Dermis blood vessel endothelial cell (primary cell): ENCODE results near the gene HLA-C. TPM values are rescaled to one million over a fixed set of nuclear protein-coding genes. Genes with fewer than 3 reads are reported as not detected.
"Not testable (repeated sequence)": the region's sequence is repeated elsewhere in the genome, so short reads cannot be mapped to it uniquely, and the experiment has no call there.

Experiments
- DNase-seq: peaks from one replicate; pipeline ENCODE4 v3.0.0; 2010
- total RNA-seq: library from RNA; depleted of rRNA; stranded (reverse); fragments of >200 nt; gene quantifications from 2 replicates; pipeline ENCODE4 v1.2.3, GENCODE V29; 2014

HLA-C gene
- 519 and 909 TPM in 2 replicates for total RNA-seq

- peak; percentile 97 for DNase-seq
Observed at GRCh38 chr6:31271641-31272357, at the start of gene HLA-C. HLA-C (minus strand) TSS chr6:31272092; CDS start chr6:31272071, 21 bp downstream.

GRCh38 chr6:31321005-31321707 lies 49.3 kb upstream of the HLA-C start:
- DNase-seq, result no peak

GRCh38 chr6:31317036-31317435 lies 45.1 kb upstream of the HLA-C start:
- DNase-seq, result no peak

- DNase-seq, result no peak
Observed at GRCh38 chr6:31309641-31310040, 37.7 kb upstream of the HLA-C start.

GRCh38 chr6:31308845-31309175 lies 36.9 kb upstream of the HLA-C start:
- DNase-seq, result no peak

GRCh38 chr6:31308050-31308844 lies 36.4 kb upstream of the HLA-C start:
- DNase-seq, result no peak

- no peak for DNase-seq
Observed at GRCh38 chr6:31307669-31308049, 35.8 kb upstream of the HLA-C start.

GRCh38 chr6:31305703-31306219 lies 33.9 kb upstream of the HLA-C start:
- no peak for DNase-seq

- peak; percentile 31 for DNase-seq
Observed at GRCh38 chr6:31304683-31305082, 32.8 kb upstream of the HLA-C start.

- no peak for DNase-seq
Observed at GRCh38 chr6:31300797-31301196, 28.9 kb upstream of the HLA-C start.

GRCh38 chr6:31299947-31300346 lies 28.1 kb upstream of the HLA-C start:
- DNase-seq, result no peak

GRCh38 chr6:31299511-31299910 lies 27.6 kb upstream of the HLA-C start:
- no peak for DNase-seq

GRCh38 chr6:31294056-31294455 lies 22.2 kb upstream of the HLA-C start:
- no peak for DNase-seq

GRCh38 chr6:31293343-31293742 lies 21.5 kb upstream of the HLA-C start:
- peak; percentile 64 for DNase-seq

- DNase-seq, result no peak
Observed at GRCh38 chr6:31289788-31290187, 17.9 kb upstream of the HLA-C start.

- DNase-seq, result no peak
Observed at GRCh38 chr6:31287619-31288018, 15.7 kb upstream of the HLA-C start.

GRCh38 chr6:31285982-31286381 lies 14.1 kb upstream of the HLA-C start:
- no peak for DNase-seq

- no peak for DNase-seq
Observed at GRCh38 chr6:31285486-31285885, 13.6 kb upstream of the HLA-C start.

GRCh38 chr6:31279647-31280046 lies 7.8 kb upstream of the HLA-C start:
- not testable (repeated sequence) for DNase-seq

GRCh38 chr6:31272836-31273626 lies 1.1 kb upstream of the HLA-C start:
- DNase-seq, result no peak

- DNase-seq, result peak; percentile 32
Observed at GRCh38 chr6:31272436-31272835, 544 bp upstream of the HLA-C start.
